Sigmoid colon (tissue), 7 donors: ENCODE measurements around the gene RBFOX1. TPM values are rescaled to one million over a fixed set of nuclear protein-coding genes. Genes with fewer than 3 reads are reported as not detected.

ENCODE experiments used
- DNase-seq: peaks from one replicate; pipeline ENCODE4 v3.0.0-alpha.2; 2019
- H3K27ac ChIP-seq, 4 donors: fragments of 200-600 bp; sonication (generic); one replicate each; pipeline ENCODE4 v1.5.1; 2016 to 2019; ENCODE audit warnings: mild to moderate bottlenecking in 1 of 4
- H3K27me3 ChIP-seq, 3 donors: fragments of 200-600 bp; sonication (generic); one replicate each; pipeline ENCODE4 v1.5.1; 2019; ENCODE audit warnings: mild to moderate bottlenecking in 1 of 3
- H3K36me3 ChIP-seq, 4 donors: fragments of 200-600 bp; sonication (generic); one replicate each; pipeline ENCODE4 v1.5.1; 2016 to 2019
- H3K4me1 ChIP-seq, 4 donors: fragments of 200-600 bp; sonication (generic); one replicate each; pipeline ENCODE4 v1.5.1; 2017 to 2019
- H3K4me3 ChIP-seq, 4 donors: fragments of 200-600 bp; sonication (generic); one replicate each; pipeline ENCODE4 v1.5.1; 2017 to 2019; ENCODE audit warnings: mild to moderate bottlenecking in 2 of 4, moderate library complexity in 1 of 4
- H3K9me3 ChIP-seq, 4 donors: fragments of 200-600 bp in 3 of 4; sonication (generic) in 3 of 4; one replicate each; pipeline versions ENCODE4 v1.5.1 to v1.6.1; 2013 to 2019
- EP300 ChIP-seq, 4 donors: sonication (generic); formaldehyde crosslinking; IDR thresholded peaks; one replicate each; pipeline ENCODE4 v1.6.1; 2017; ENCODE audit warnings: antibody characterized with exemption in 4 of 4
- POLR2A ChIP-seq, 2 donors: fragments of 450-650 bp; IDR thresholded peaks; one replicate each; pipeline ENCODE4 v1.6.1; 2016; ENCODE audit warnings: antibody characterized with exemption in 2 of 2, mild to moderate bottlenecking in 2 of 2, moderate library complexity in 2 of 2
- POLR2AphosphoS5 ChIP-seq, 4 donors: sonication (generic); formaldehyde crosslinking; IDR thresholded peaks; one replicate each; pipeline ENCODE4 v1.6.1; 2017; ENCODE audit warnings: antibody characterized with exemption in 4 of 4
- WGBS, 2 donors: extraction: QIAGEN DNeasy Blood & Tissue Kit; methylation state at CpG; one replicate each; pipeline ENCODE4 v1.1.7; 2013; 5-methylcytosine and 5-hydroxymethylcytosine counted together
- intact Hi-C: fragments of 100-400 bp; cut with DNase I; formaldehyde crosslinking; loops from one replicate; pipeline ENCODE4 v1.15.1; 2023
- polyA plus RNA-seq, 3 donors: library from polyadenylated mRNA; stranded (reverse); fragments of 200-250 nt; gene quantifications; one replicate each; pipeline ENCODE4 v1.2.3, GENCODE V29; 2013
- total RNA-seq, 4 donors: library from RNA; depleted of rRNA; stranded (reverse); fragments of >200 nt; gene quantifications; one replicate each; pipeline ENCODE4 v1.1.0, GENCODE V29; 2016
- TF ChIP-seq, protein P1 (sequence below), 4 experiments: fragments of 450-650 bp in 3 of 4; fragments of 200-600 bp in 1 of 4; IDR thresholded peaks; one replicate each; pipeline ENCODE4 v1.5.1; 2016 to 2019; ENCODE audit warnings: antibody characterized with exemption in 4 of 4, mild to moderate bottlenecking in 3 of 4, moderate library complexity in 2 of 4
- donor health status: healthy with polysubstance abuse.
- donor health status: Bipolar disorder and iron deficiency.
- donor health status: healthy.

RBFOX1 gene
- total and polyA plus RNA-seq, 7 donors: under 0.01 to 4.4 (median 0.51) TPM; not detected in 3

- Histone ChIP-seq H3K4me1 (no peaks in the 10 kb centered on the region), H3K36me3 (no peaks in the 10 kb centered on the region), H3K9me3 (no peaks in the 10 kb centered on the region), H3K4me3 (no peak overlapping the region), H3K27me3 (peaks cover 0 to 3% (median 0%) of the 10 kb centered on the region in 3 donors), H3K27ac (no peak overlapping the region)
- intact Hi-C loops: no loop called here
- no peak for DNase-seq
- WGBS, 2 donors: 88% methylated on average over 6 of the region's 6 CpGs
- no peak for TF ChIP-seq POLR2AphosphoS5 (IDR thresholded peaks at IDR 0.05)
- TF ChIP-seq EP300 (IDR thresholded peaks at IDR 0.05): no peak
- TF ChIP-seq POLR2A (IDR thresholded peaks at IDR 0.05): no peak
- TF ChIP-seq, protein P1, sequence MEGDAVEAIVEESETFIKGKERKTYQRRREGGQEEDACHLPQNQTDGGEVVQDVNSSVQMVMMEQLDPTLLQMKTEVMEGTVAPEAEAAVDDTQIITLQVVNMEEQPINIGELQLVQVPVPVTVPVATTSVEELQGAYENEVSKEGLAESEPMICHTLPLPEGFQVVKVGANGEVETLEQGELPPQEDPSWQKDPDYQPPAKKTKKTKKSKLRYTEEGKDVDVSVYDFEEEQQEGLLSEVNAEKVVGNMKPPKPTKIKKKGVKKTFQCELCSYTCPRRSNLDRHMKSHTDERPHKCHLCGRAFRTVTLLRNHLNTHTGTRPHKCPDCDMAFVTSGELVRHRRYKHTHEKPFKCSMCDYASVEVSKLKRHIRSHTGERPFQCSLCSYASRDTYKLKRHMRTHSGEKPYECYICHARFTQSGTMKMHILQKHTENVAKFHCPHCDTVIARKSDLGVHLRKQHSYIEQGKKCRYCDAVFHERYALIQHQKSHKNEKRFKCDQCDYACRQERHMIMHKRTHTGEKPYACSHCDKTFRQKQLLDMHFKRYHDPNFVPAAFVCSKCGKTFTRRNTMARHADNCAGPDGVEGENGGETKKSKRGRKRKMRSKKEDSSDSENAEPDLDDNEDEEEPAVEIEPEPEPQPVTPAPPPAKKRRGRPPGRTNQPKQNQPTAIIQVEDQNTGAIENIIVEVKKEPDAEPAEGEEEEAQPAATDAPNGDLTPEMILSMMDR (IDR thresholded peaks at IDR 0.05): no peak
Measured at GRCh38 chr16:7452090-7452489, 119.4 kb downstream of the RBFOX1 start.

- Histone ChIP-seq H3K9me3 (no peaks in the 10 kb centered on the region), H3K27ac (no peak overlapping the region), H3K4me1 (no peaks in the 10 kb centered on the region), H3K36me3 (no peaks in the 10 kb centered on the region), H3K4me3 (no peak overlapping the region), H3K27me3 (no peaks in the 10 kb centered on the region)
- 8 to 35% methylated on average over 5 of the region's 5 CpGs for WGBS, 2 donors
- TF ChIP-seq EP300 (IDR thresholded peaks at IDR 0.05): no peak
- TF ChIP-seq, protein P1 (IDR thresholded peaks at IDR 0.05): no peak
- no peak for TF ChIP-seq POLR2AphosphoS5 (IDR thresholded peaks at IDR 0.05)
- no peak for TF ChIP-seq POLR2A (IDR thresholded peaks at IDR 0.05)
- no peak for DNase-seq
- intact Hi-C loops: no loop called here
Measured at GRCh38 chr16:7456211-7456610, 123.6 kb downstream of the RBFOX1 start.

GRCh38 chr16:7458144-7458543, 125.5 kb downstream of the RBFOX1 start:
- no peaks in the 10 kb centered on the region for H3K27me3 ChIP-seq
- intact Hi-C loops: no loop called here
- no peaks in the 10 kb centered on the region for H3K36me3 ChIP-seq
- DNase-seq: no peak
- TF ChIP-seq POLR2A (IDR thresholded peaks at IDR 0.05) (no peak), EP300 (IDR thresholded peaks at IDR 0.05) (no peak), POLR2AphosphoS5 (IDR thresholded peaks at IDR 0.05) (no peak)
- TF ChIP-seq, protein P1 (IDR thresholded peaks at IDR 0.05): no peak
- H3K27ac ChIP-seq: no peak overlapping the region
- no peak overlapping the region for H3K4me3 ChIP-seq
- no peaks in the 10 kb centered on the region for H3K4me1 ChIP-seq
- H3K9me3 ChIP-seq: no peaks in the 10 kb centered on the region
- 72 to 83% methylated on average over 3 of the region's 3 CpGs for WGBS, 2 donors

DNA sequence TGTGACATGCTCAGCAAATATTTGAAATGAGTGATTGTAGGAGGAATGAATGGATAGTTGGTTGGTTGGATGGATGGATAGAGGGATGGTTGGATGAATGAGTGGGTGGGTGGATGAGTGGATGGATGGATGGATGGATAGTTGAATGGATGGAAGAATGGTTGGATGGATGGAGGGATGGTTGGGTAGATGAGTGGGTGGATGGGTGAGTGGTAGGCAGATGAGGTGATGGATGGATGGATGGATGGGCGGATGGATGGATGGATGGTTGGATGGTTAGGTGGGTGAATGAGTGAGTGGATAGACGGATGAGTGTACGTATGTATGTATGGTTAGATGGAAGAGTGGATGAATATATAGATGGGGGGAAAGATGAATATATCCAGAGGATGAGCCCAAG, 137.7 kb downstream of the RBFOX1 start:
- 90 to 94% methylated on average over 3 of the region's 3 CpGs for whole genome bisulfite sequencing, 2 donors
- Histone ChIP-seq H3K27me3 (no peaks in the 10 kb centered on the region), H3K4me1 (no peaks in the 10 kb centered on the region), H3K4me3 (no peak overlapping the region), H3K27ac (no peak overlapping the region), H3K36me3 (no peaks in the 10 kb centered on the region), H3K9me3 (peaks cover 0 to 4% (median under 1%) of the 10 kb centered on the region in 4 donors)
- TF ChIP-seq, protein P1 (IDR thresholded peaks at IDR 0.05): no peak
- TF ChIP-seq EP300 (IDR thresholded peaks at IDR 0.05) (no peak), POLR2A (IDR thresholded peaks at IDR 0.05) (no peak), POLR2AphosphoS5 (IDR thresholded peaks at IDR 0.05) (no peak)
- intact Hi-C loops: no loop called here
- no peak for DNase-seq

DNA sequence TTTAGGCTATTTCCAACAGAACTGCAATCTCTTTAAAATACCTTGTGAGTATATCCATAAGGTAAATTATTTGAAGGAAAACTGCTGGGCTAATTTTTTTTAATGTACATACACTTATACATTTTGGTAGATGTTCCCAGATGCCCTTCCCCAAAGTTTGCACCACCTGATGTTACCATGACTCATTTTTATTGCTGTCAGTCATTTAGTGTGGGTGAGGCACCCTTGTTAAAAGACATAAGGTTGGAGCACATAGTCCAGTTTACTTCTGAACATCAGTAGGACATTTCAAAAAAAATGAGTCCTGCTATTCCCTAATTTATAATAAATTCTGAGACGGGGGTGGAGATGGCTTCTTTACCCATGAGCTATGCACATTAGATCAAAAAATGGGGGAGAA, 138.6 kb downstream of the RBFOX1 start:
- DNase-seq: no peak
- no peaks in the 10 kb centered on the region for H3K4me1 ChIP-seq
- intact Hi-C loops: no loop called here
- 0% methylated on average over 1 of the region's 1 CpG for WGBS, 2 donors
- H3K27ac ChIP-seq: no peak overlapping the region
- H3K27me3 ChIP-seq: no peaks in the 10 kb centered on the region
- H3K36me3 ChIP-seq: no peaks in the 10 kb centered on the region
- H3K4me3 ChIP-seq: no peak overlapping the region
- H3K9me3 ChIP-seq: peaks cover 0 to 3% (median under 1%) of the 10 kb centered on the region in 4 donors
- TF ChIP-seq, protein P1 (IDR thresholded peaks at IDR 0.05): no peak
- TF ChIP-seq POLR2AphosphoS5 (IDR thresholded peaks at IDR 0.05) (no peak), EP300 (IDR thresholded peaks at IDR 0.05) (no peak), POLR2A (IDR thresholded peaks at IDR 0.05) (no peak)
